Lower leg skin (tissue), 3 donors: ENCODE measurements around the gene MYCN.

ENCODE experiments used
- POLR2A ChIP-seq, 2 donors: fragments of 450-650 bp; IDR thresholded peaks; one replicate each; pipeline ENCODE4 v1.6.1; 2016 to 2017; ENCODE audit warnings: antibody characterized with exemption in 2 of 2, mild to moderate bottlenecking in 1 of 2, moderate library complexity in 1 of 2
- TF ChIP-seq, protein P1 (sequence below), 3 donors: fragments of 450-650 bp; IDR thresholded peaks; one replicate each; pipeline ENCODE4 v1.5.1; 2016; ENCODE audit warnings: antibody characterized with exemption in 3 of 3, mild to moderate bottlenecking in 3 of 3, moderate library complexity in 2 of 3

GRCh38 chr2:15890936-15891905 is 49.1 kb upstream of the MYCN start:
- no peak for TF ChIP-seq POLR2A (IDR thresholded peaks at IDR 0.05)
- TF ChIP-seq, protein P1, sequence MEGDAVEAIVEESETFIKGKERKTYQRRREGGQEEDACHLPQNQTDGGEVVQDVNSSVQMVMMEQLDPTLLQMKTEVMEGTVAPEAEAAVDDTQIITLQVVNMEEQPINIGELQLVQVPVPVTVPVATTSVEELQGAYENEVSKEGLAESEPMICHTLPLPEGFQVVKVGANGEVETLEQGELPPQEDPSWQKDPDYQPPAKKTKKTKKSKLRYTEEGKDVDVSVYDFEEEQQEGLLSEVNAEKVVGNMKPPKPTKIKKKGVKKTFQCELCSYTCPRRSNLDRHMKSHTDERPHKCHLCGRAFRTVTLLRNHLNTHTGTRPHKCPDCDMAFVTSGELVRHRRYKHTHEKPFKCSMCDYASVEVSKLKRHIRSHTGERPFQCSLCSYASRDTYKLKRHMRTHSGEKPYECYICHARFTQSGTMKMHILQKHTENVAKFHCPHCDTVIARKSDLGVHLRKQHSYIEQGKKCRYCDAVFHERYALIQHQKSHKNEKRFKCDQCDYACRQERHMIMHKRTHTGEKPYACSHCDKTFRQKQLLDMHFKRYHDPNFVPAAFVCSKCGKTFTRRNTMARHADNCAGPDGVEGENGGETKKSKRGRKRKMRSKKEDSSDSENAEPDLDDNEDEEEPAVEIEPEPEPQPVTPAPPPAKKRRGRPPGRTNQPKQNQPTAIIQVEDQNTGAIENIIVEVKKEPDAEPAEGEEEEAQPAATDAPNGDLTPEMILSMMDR (IDR thresholded peaks at IDR 0.05) = no peak
